ENCODE measurements around the gene ICA1.

The ICA1 gene

GRCh38 chr7:8197994-8198698 is 63.8 kb downstream of the ICA1 start:
- no peak for DNase-seq

GRCh38 chr7:8192897-8193296 is 69.1 kb downstream of the ICA1 start:
- no peak for DNase-seq

GRCh38 chr7:8190119-8190895 is 71.7 kb downstream of the ICA1 start:
- DNase-seq, result peak; percentile 60

- no peak for DNase-seq
Measured at GRCh38 chr7:8189625-8190024, 72.3 kb downstream of the ICA1 start.

- no peak for DNase-seq
Measured at GRCh38 chr7:8185926-8186683, 75.9 kb downstream of the ICA1 start.

- DNase-seq, result no peak
Measured at GRCh38 chr7:8184221-8184620, 77.7 kb downstream of the ICA1 start.

GRCh38 chr7:8179486-8179885 is 82.5 kb downstream of the ICA1 start:
- no peak for DNase-seq

- no peak for DNase-seq
Measured at GRCh38 chr7:8178353-8178752, 83.6 kb downstream of the ICA1 start.

GRCh38 chr7:8177109-8177933 is 84.6 kb downstream of the ICA1 start:
- peak; percentile 75 for DNase-seq

GRCh38 chr7:8176370-8177081 is 85.4 kb downstream of the ICA1 start:
- DNase-seq, result peak; percentile 75

- DNase-seq, result no peak
Measured at GRCh38 chr7:8175929-8176369, 86.0 kb downstream of the ICA1 start.

- no peak for DNase-seq
Measured at GRCh38 chr7:8172372-8173354, 89.3 kb downstream of the ICA1 start.

GRCh38 chr7:8169171-8169570 is 92.8 kb downstream of the ICA1 start:
- no peak for DNase-seq

GRCh38 chr7:8168336-8168735 is 93.6 kb downstream of the ICA1 start:
- no peak for DNase-seq

- no peak for DNase-seq
Measured at GRCh38 chr7:8165150-8165549, 96.8 kb downstream of the ICA1 start.

- DNase-seq, result no peak
Measured at GRCh38 chr7:8162181-8162580, 99.8 kb downstream of the ICA1 start.

GRCh38 chr7:8161364-8161828 is 100.6 kb downstream of the ICA1 start:
- no peak for DNase-seq

- DNase-seq, result no peak
Measured at GRCh38 chr7:8160779-8161345, 101.1 kb downstream of the ICA1 start.

- DNase-seq, result no peak
Measured at GRCh38 chr7:8160250-8160649, 101.7 kb downstream of the ICA1 start.

GRCh38 chr7:8159595-8159994 is 102.4 kb downstream of the ICA1 start:
- DNase-seq, result no peak
